Nephron (organoid): ENCODE measurements around the gene KIFC3.
"Not testable (repeated sequence)": the region's sequence is repeated elsewhere in the genome, so short reads cannot be mapped to it uniquely, and the experiment has no call there.

Source experiments
- H3K27ac Mint-ChIP-seq, 3 experiments: 2 replicates each; pipeline ENCODE4 v1.8.0; 2020; ENCODE audit warnings: mixed read lengths in 3 of 3, mild to moderate bottlenecking in 2 of 3, moderate library complexity in 1 of 3
- H3K27me3 Mint-ChIP-seq: 2 replicates; pipeline ENCODE4 v1.8.0; 2021; ENCODE audit warnings: low read depth, mild to moderate bottlenecking, moderate library complexity, mixed read lengths
- H3K36me3 Mint-ChIP-seq: 2 replicates; pipeline ENCODE4 v1.8.0; 2020; ENCODE audit warnings: low read depth, mixed read lengths
- H3K4me1 Mint-ChIP-seq: 2 replicates; pipeline ENCODE4 v1.8.0; 2020; ENCODE audit warnings: mixed read lengths
- H3K4me3 Mint-ChIP-seq, 3 experiments: 2 replicates each; pipeline ENCODE4 v1.8.0; 2020; ENCODE audit warnings: mild to moderate bottlenecking in 3 of 3, mixed read lengths in 3 of 3, moderate library complexity in 2 of 3
- H3K9me3 Mint-ChIP-seq: 2 replicates; pipeline ENCODE4 v1.8.0; 2020; ENCODE audit warnings: mixed read lengths
- CTCF ChIP-seq, 3 experiments: fragments of 200-600 bp; sonication (generic); IDR thresholded peaks; one replicate each; pipeline ENCODE4 v1.5.0; 2021; ENCODE audit warnings: antibody characterized with exemption in 3 of 3; ENCODE audit not compliant: unreplicated experiment in 3 of 3

KIFC3 gene

GRCh38 chr16:57713596-57713995, 88.7 kb downstream of the KIFC3 start:
- H3K36me3 Mint-ChIP-seq, result no peaks in the 10 kb centered on the region
- H3K27me3 Mint-ChIP-seq, result peaks cover 9% of the 10 kb centered on the region
- no peak for TF ChIP-seq CTCF (IDR thresholded peaks at IDR 0.05; ENCODE audit: unreplicated experiment in 3 of 3)
- no peak overlapping the region for H3K27ac Mint-ChIP-seq
- H3K4me3 Mint-ChIP-seq, result no peak overlapping the region
- no peaks in the 10 kb centered on the region for H3K9me3 Mint-ChIP-seq
- no peaks in the 10 kb centered on the region for H3K4me1 Mint-ChIP-seq

GRCh38 chr16:57712569-57712968, 89.7 kb downstream of the KIFC3 start:
- H3K27me3 Mint-ChIP-seq, H3K4me1 Mint-ChIP-seq, H3K4me3 Mint-ChIP-seq, H3K9me3 Mint-ChIP-seq, H3K36me3 Mint-ChIP-seq, H3K27ac Mint-ChIP-seq: not testable (repeated sequence)

GRCh38 chr16:57711993-57712392, 90.3 kb downstream of the KIFC3 start:
- no peaks in the 10 kb centered on the region for H3K36me3 Mint-ChIP-seq
- peaks cover under 1% of the 10 kb centered on the region for H3K9me3 Mint-ChIP-seq
- H3K27ac Mint-ChIP-seq, result no peak overlapping the region
- peaks cover 9% of the 10 kb centered on the region for H3K27me3 Mint-ChIP-seq
- no peak overlapping the region for H3K4me3 Mint-ChIP-seq
- H3K4me1 Mint-ChIP-seq, result no peaks in the 10 kb centered on the region
- TF ChIP-seq CTCF (IDR thresholded peaks at IDR 0.05; ENCODE audit: unreplicated experiment in 3 of 3), result no peak

- no peak overlapping the region for H3K4me3 Mint-ChIP-seq
- TF ChIP-seq CTCF (IDR thresholded peaks at IDR 0.05; ENCODE audit: unreplicated experiment in 3 of 3), result no peak
- H3K9me3 Mint-ChIP-seq, result peaks cover 4% of the 10 kb centered on the region
- peaks cover 7% of the 10 kb centered on the region for H3K27me3 Mint-ChIP-seq
- no peak overlapping the region for H3K27ac Mint-ChIP-seq
- H3K36me3 Mint-ChIP-seq, result no peaks in the 10 kb centered on the region
- no peaks in the 10 kb centered on the region for H3K4me1 Mint-ChIP-seq
These were observed 90.9 kb downstream of the KIFC3 start for GRCh38 chr16:57711346-57711745.

GRCh38 chr16:57709663-57710062, 92.6 kb downstream of the KIFC3 start:
- Mint-ChIP-seq H3K4me3 (no peak overlapping the region), H3K27ac (no peak overlapping the region), H3K36me3 (no peaks in the 10 kb centered on the region), H3K9me3 (peaks cover 4% of the 10 kb centered on the region), H3K27me3 (peaks cover 7% of the 10 kb centered on the region), H3K4me1 (no peaks in the 10 kb centered on the region)
- TF ChIP-seq CTCF (IDR thresholded peaks at IDR 0.05; ENCODE audit: unreplicated experiment in 3 of 3), result no peak
